ENCODE results near the gene OPTN. TPM values are rescaled to one million over a fixed set of nuclear protein-coding genes. Genes with fewer than 3 reads are reported as not detected.
A peak's percentile ranks its signal among the peaks of the same experiment; 100 is the strongest.

OPTN gene
- total RNA-seq, 3 donors from 2014 or later (not counting 1 experiment from before 2014, with no cell fraction given), result 140 to 177 (median 161) TPM

- no peaks in the 10 kb centered on the region for H3K36me3 Mint-ChIP-seq
- no peaks in the 10 kb centered on the region for H3K27me3 ChIP-seq (ENCODE audit: control insufficient read depth, insufficient read depth, low read length)
- H3K27ac ChIP-seq (ENCODE audit: low read length), result peak overlapping the region; percentile 31
- ATAC-seq (no peak), DNase-seq (peak in 1 of 2 donors; percentile 17)
- no peaks in the 10 kb centered on the region for H3K9me3 ChIP-seq (ENCODE audit: control insufficient read depth, insufficient read depth, low read length)
- intact Hi-C loops (cut with micrococcal nuclease), result no loop called here
- 61% methylated on average over 32 of the region's 32 CpGs for WGBS (ENCODE audit: insufficient coverage)
- no peaks in the 10 kb centered on the region for H3K9me3 Mint-ChIP-seq
- H3K4me1 Mint-ChIP-seq, result peaks cover 21 to 27% of the 10 kb centered on the region in 2 donors
- H3K27me3 Mint-ChIP-seq (ENCODE audit: low read depth in 2 of 2), result no peaks in the 10 kb centered on the region
- no peaks in the 10 kb centered on the region for H3K36me3 ChIP-seq (ENCODE audit: control insufficient read depth, insufficient read depth, low read length)
- peak overlapping the region; percentile 11 to 55 for H3K27ac Mint-ChIP-seq
- peak overlapping the region; percentile 77 for H3K4me3 Mint-ChIP-seq
- peak overlapping the region; percentile 31 for H3K4me3 ChIP-seq (ENCODE audit: low read length)
- no peak for TF ChIP-seq CTCF (IDR thresholded peaks at IDR 0.05)
- peaks cover 9% of the 10 kb centered on the region for H3K4me1 ChIP-seq (ENCODE audit: control insufficient read depth, insufficient read depth, low read length)
Observed at GRCh38 chr10:13158401-13158800, 58.4 kb downstream of the OPTN start.

GRCh38 chr10:13160934-13161856 is 61.2 kb downstream of the OPTN start, which contains the start of gene MCM10:
Gene MCM10 (plus strand): TSS chr10:13161558. CDS start chr10:13164203, 2,645 bp downstream.
- no peaks in the 10 kb centered on the region for H3K27me3 Mint-ChIP-seq (ENCODE audit: low read depth in 2 of 2)
- WGBS (ENCODE audit: insufficient coverage), result 0% methylated on average over 56 of the region's 56 CpGs

GRCh38 chr10:13161857-13162271 is 61.9 kb downstream of the OPTN start:
- Histone ChIP-seq H3K27ac (ENCODE audit: low read length) (no peak overlapping the region), H3K4me1 (ENCODE audit: control insufficient read depth, insufficient read depth, low read length) (peaks cover 9% of the 10 kb centered on the region), H3K27me3 (ENCODE audit: control insufficient read depth, insufficient read depth, low read length) (no peaks in the 10 kb centered on the region), H3K36me3 (ENCODE audit: control insufficient read depth, insufficient read depth, low read length) (no peaks in the 10 kb centered on the region), H3K9me3 (ENCODE audit: control insufficient read depth, insufficient read depth, low read length) (no peaks in the 10 kb centered on the region), H3K4me3 (ENCODE audit: low read length) (peak overlapping the region; percentile 35)
- Mint-ChIP-seq H3K36me3 (no peaks in the 10 kb centered on the region), H3K4me1 (peaks cover 21 to 27% of the 10 kb centered on the region in 2 donors), H3K4me3 (peak overlapping the region; percentile 95), H3K27ac (peak overlapping the region; percentile 87 to 93), H3K27me3 (ENCODE audit: low read depth in 2 of 2) (no peaks in the 10 kb centered on the region), H3K9me3 (no peaks in the 10 kb centered on the region)
- TF ChIP-seq CTCF (IDR thresholded peaks at IDR 0.05), result no peak
- 7% methylated on average over 18 of the region's 18 CpGs for WGBS (ENCODE audit: insufficient coverage)
- DNase-seq (peak in 1 of 2 donors; percentile 28), ATAC-seq (no peak)
- intact Hi-C loops (cut with micrococcal nuclease), result loop anchor here (1.0 to 5.0 kb wide), 3 partner anchors 65 to 190 kb away; no protein-coding TSS in a partner anchor

More at GRCh38 chr10:13160934-13161856, 61.2 kb downstream of the OPTN start, which contains the start of gene MCM10:
- Mint-ChIP-seq H3K4me3 (peak within 1 kb of the TSS; percentile 95), H3K4me1 (peaks cover 21 to 27% of the 10 kb centered on the region in 2 donors), H3K27ac (peak within 1 kb of the TSS; percentile 87 to 93), H3K36me3 (no peaks in the 10 kb centered on the region), H3K9me3 (no peaks in the 10 kb centered on the region)
- no peaks in the 10 kb centered on the region for H3K27me3 ChIP-seq (ENCODE audit: control insufficient read depth, insufficient read depth, low read length)
- intact Hi-C loops (cut with micrococcal nuclease), result loop anchor here (1.0 to 5.0 kb wide), 3 partner anchors 64 to 191 kb away; no protein-coding TSS in a partner anchor
- H3K4me3 ChIP-seq (ENCODE audit: low read length), result peak within 1 kb of the TSS; percentile 35
- no peak within 1 kb of the TSS for H3K27ac ChIP-seq (ENCODE audit: low read length)
- DNase-seq (peak; percentile 95 to 99), ATAC-seq (peak; percentile 99 to 100 (median 99))
- H3K9me3 ChIP-seq (ENCODE audit: control insufficient read depth, insufficient read depth, low read length), result no peaks in the 10 kb centered on the region
- no peaks in the 10 kb centered on the region for H3K36me3 ChIP-seq (ENCODE audit: control insufficient read depth, insufficient read depth, low read length)
- peaks cover 9% of the 10 kb centered on the region for H3K4me1 ChIP-seq (ENCODE audit: control insufficient read depth, insufficient read depth, low read length)
- TF ChIP-seq CTCF (IDR thresholded peaks at IDR 0.05), result peak; percentile 98

All from natural killer cell (primary cell).